ENCODE data around the gene POLG. TPM values are rescaled to one million over a fixed set of nuclear protein-coding genes. Genes with fewer than 3 reads are reported as not detected.

POLG gene
- 10 to 100 TPM; 47.8 to 50.2 (median 48.0) TPM for polyA plus RNA-seq (ENCODE audit: insufficient read length in 3 of 3)

- DNase-seq (ENCODE audit: low read depth in 3 of 3, low spot score in 2 of 3) = peak; percentile 94 to 98 (median 97)
Observed at GRCh38 chr15:89334510-89335297, at the start of gene POLG. TSS of gene POLG (minus strand) at chr15:89334824. CDS start at chr15:89333754, 1,070 bp downstream.

GRCh38 chr15:89384176-89384604 lies 49.6 kb upstream of the POLG start:
- no peak for DNase-seq (ENCODE audit: low read depth in 3 of 3, low spot score in 2 of 3)

GRCh38 chr15:89383365-89384175 lies 48.9 kb upstream of the POLG start:
- DNase-seq (ENCODE audit: low read depth in 3 of 3, low spot score in 2 of 3) = peak; percentile 56 to 75 (median 73)

GRCh38 chr15:89381888-89382686 lies 47.5 kb upstream of the POLG start:
- no peak for DNase-seq (ENCODE audit: low read depth in 3 of 3, low spot score in 2 of 3)

GRCh38 chr15:89381331-89381730 lies 46.7 kb upstream of the POLG start:
- no peak for DNase-seq (ENCODE audit: low read depth in 3 of 3, low spot score in 2 of 3)

GRCh38 chr15:89379818-89380217 lies 45.2 kb upstream of the POLG start:
- no peak for DNase-seq (ENCODE audit: low read depth in 3 of 3, low spot score in 2 of 3)

GRCh38 chr15:89379251-89379695 lies 44.6 kb upstream of the POLG start:
- no peak for DNase-seq (ENCODE audit: low read depth in 3 of 3, low spot score in 2 of 3)

- DNase-seq (ENCODE audit: low read depth in 3 of 3, low spot score in 2 of 3) = no peak
Observed at GRCh38 chr15:89378296-89379151, 43.9 kb upstream of the POLG start.

- no peak for DNase-seq (ENCODE audit: low read depth in 3 of 3, low spot score in 2 of 3)
Observed at GRCh38 chr15:89377842-89378295, 43.2 kb upstream of the POLG start.

GRCh38 chr15:89377024-89377841 lies 42.6 kb upstream of the POLG start:
- DNase-seq (ENCODE audit: low read depth in 3 of 3, low spot score in 2 of 3) = no peak

- no peak for DNase-seq (ENCODE audit: low read depth in 3 of 3, low spot score in 2 of 3)
Observed at GRCh38 chr15:89376388-89376787, 41.8 kb upstream of the POLG start.

GRCh38 chr15:89375093-89376005 lies 40.7 kb upstream of the POLG start:
- no peak for DNase-seq (ENCODE audit: low read depth in 3 of 3, low spot score in 2 of 3)

- no peak for DNase-seq (ENCODE audit: low read depth in 3 of 3, low spot score in 2 of 3)
Observed at GRCh38 chr15:89374086-89374981, 39.7 kb upstream of the POLG start.

GRCh38 chr15:89372069-89372935 lies 37.7 kb upstream of the POLG start:
- no peak for DNase-seq (ENCODE audit: low read depth in 3 of 3, low spot score in 2 of 3)

- DNase-seq (ENCODE audit: low read depth in 3 of 3, low spot score in 2 of 3) = no peak
Observed at GRCh38 chr15:89371228-89372044, 36.8 kb upstream of the POLG start.

Data from right renal cortex interstitium (tissue), 3 donors.